NOMO-1 treated with dmso at 0.1 percent for 144 hours (cell line): ENCODE measurements around the gene ORAI1.
"Not testable (repeated sequence)": the region's sequence is repeated elsewhere in the genome, so short reads cannot be mapped to it uniquely, and the experiment has no call there.

Experiments used
- DNase-seq: peaks from one replicate; lab custom pipeline; 2025; ENCODE audit not compliant: unreplicated experiment; lab: John Stamatoyannopoulos, UW

ORAI1 gene

DNA sequence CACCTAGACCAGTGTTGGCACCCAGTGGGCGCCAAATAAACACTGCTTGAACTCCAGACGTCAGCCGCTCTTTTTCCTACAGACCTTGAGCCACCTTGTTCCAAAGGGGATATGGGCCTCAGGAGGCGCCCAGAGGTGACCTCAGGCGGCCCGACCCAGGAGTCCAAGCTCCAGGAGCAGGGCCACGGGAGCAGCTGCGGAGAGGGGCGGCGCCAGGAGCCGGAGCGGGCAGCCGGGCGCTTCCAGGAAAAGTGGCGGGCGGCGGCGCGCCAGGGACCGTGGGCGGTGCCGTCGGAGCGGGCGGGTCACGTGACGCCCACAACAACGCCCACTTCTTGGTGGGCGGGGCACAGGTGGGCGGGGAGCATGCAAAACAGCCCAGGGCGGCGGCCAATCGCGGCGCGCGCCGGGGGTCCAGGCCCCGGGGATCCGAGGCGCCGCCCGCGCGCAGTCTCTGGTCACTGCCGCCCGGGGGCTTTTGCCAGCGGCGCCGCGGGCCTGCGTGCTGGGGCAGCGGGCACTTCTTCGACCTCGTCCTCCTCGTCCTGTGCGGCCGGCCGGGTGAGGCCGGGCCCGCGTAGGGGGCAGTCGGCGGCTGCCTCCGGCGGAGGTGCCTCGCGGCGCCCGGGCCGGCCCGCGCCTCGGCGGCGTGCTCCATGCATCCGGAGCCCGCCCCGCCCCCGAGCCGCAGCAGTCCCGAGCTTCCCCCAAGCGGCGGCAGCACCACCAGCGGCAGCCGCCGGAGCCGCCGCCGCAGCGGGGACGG, at the start of gene ORAI1:
ORAI1 (plus strand) TSS at position 444 of the 766 bp plus-strand sequence.
- peak; percentile 88 for DNase-seq

GRCh38 chr12:121576851-121577391, 49.4 kb upstream of the ORAI1 start:
- DNase-seq = no peak

DNA sequence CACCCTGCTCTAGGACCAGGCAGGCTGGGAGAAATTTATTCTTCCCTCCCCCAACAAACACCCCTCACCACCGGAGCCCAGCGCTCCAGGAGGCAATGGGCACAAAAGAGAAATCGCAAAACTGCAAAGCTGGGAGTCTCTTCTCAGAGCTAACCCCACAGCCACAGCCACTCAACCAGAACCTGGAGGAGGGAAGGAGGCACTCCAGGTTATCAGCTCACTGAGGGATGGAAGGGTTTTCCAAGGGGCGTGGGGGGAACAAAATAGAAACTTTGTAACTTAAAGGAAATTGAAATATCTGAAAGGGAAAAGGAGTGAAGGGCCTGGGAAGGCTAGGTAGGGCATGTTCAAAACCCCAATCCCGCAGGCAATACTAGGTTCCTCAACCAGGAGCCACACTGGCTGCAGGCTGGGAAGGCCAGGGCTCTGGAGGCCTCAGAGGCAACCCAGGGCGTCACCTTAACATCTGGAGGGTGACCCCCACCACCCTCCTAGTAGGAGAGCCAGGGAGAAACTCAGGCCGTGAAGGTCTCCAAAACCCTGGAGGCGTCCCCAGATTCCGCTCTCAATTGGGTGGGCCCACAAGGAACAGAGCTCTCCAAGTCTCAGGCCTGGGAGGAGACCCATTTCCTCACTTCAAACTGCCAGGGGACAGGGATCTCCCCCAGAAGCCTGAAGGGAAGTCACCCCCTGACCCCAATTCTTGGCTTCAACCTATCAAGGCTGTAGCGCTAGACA, 48.7 kb upstream of the ORAI1 start:
- DNase-seq = no peak

- DNase-seq = no peak
These were observed 47.8 kb upstream of the ORAI1 start for GRCh38 chr12:121578230-121579189.

GRCh38 chr12:121579190-121579791, 47.0 kb upstream of the ORAI1 start:
- no peak for DNase-seq

DNA sequence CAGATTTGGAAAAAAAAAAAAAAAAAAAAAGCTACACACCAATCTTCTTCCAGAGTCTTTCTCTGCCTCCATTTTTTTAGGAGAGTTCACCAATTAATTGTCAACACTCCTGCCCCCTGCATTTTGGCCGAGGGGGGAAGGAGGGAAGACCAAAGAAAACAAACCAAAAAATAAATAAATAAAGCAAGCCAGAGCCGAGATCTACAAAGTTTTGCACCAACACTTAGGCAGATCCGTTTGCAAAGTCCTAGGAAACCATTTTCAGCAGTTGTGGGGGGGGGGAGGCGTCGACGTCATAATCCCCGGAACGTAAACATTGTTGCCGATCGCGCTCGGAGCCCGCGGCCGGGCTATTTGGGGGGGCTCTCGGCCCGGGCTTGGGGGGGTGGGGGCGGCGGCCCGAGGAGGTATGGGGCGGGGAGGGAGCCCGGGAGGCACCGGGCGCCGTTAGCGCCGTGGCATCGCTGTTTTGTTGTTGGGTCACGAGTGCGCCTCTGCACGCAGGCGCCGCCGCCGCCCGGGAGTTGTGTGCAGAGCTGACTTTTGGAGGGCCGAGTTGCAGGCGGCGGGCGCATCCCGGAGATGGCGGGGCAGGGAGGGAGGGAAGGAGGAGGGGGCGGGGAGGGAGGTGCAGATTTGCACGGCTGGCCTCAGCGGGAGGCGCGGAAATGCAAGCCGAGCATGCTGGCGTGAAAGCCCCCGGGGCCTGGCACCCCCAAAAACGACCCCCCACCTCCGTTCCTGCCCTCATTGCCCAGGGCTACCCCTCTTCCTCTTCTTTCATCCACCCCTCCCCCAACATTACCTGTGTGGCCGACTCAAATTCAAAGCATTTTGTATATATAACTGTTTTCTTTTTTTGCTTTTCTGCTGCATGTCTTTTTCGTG, 46.1 kb upstream of the ORAI1 start:
- peak; percentile 49 for DNase-seq

GRCh38 chr12:121580959-121581685, 45.2 kb upstream of the ORAI1 start, which contains the start of gene KDM2B:
Gene KDM2B, minus strand, starts transcription at chr12:121581023. Its CDS starts 112 bp downstream, at chr12:121580911.
- DNase-seq = no peak

DNA sequence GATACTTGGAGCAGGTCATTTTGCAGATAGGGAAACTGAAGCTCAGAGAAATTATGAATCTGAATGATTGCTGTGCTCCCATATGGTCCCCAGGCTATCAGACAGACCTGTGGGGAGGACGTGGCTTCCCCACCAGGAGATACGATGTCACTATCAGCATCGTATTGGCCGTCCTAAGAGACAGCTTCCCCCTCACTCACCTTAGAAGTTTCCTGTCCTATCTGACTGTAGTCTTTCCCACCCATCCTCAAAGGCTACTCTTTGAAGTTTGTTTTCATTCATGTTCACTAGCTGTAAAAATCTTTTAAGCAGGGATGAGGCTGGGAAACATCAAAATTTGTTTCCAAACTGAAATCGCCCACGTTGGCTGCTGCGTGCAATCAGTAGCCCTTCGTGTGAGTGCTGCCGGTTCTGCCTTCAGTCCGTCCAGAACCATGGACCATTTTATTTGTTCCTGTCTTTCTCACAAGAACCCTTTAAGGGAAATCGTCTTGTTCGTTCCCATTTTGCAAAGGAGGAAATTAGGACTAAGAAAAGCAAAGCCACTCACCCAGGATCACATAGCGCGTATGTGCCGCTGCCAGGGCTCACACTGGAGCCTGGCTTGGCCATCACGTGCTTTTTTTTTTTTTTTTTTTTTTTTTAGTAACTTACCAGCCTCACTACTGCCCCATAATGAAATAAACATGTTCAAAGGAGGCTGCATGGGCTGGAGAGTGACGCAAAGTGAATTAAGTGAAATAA, 44.5 kb upstream of the ORAI1 start:
- no peak for DNase-seq

GRCh38 chr12:121582583-121583333, 43.6 kb upstream of the ORAI1 start:
- DNase-seq = no peak

DNA sequence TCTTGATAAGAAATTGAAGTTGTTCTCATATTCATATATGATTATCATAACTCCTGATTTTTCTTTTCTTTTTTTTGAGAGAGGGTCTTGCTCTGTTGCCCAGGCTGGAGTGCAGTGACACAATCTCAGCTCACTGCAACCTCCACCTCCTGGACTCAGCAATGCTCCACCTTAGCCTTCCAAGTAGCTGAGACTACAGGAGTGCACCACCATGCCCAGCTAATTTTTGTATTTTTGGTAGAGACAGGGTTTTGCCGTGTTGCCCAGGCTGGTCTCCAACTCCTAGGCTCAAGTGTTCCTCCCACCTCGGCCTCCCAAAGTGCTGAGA, 43.0 kb upstream of the ORAI1 start:
- DNase-seq = not testable (repeated sequence)

GRCh38 chr12:121584885-121585284, 41.4 kb upstream of the ORAI1 start:
- not testable (repeated sequence) for DNase-seq

GRCh38 chr12:121590476-121591143, 35.7 kb upstream of the ORAI1 start:
- DNase-seq = no peak

DNA sequence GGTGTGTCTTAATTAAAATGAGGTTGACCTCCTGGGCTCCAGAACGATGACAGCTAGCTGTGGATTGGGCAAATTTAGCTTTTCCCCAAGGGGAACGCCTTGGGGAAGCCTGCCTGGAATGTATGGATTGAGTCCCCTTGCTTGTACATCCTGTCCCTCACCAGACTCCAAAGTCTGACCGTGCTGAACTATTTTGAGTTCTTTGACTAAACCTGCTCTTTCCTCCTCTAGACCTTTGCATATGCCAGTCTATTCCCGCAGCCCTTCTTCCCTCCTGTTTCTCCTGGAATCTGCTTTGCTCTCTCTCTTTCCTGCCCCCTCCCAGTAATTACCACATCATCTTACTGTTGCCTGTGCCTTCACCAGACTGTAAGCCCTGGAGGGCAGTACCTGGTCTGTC, 34.0 kb upstream of the ORAI1 start:
- DNase-seq = no peak

DNA sequence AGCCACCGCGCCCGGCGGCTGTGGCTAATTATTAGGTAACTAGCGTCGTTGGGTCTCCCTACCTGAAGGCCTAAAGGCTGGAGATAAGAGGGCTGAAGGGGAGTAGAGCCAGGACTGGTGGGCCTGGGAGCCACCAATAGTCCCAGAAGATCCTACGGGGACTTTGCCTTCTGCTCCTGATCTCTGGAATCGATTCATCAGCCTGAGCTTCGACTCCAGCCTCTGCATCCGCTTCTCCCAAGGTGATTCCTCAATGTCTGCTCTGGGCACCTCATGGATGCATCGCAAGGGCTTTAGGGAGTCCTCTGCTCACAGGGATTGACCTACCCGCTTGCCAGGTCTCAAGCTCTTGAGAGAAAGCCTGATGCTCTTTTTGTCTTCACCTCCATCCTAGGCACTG, 30.8 kb upstream of the ORAI1 start:
- DNase-seq = no peak

DNA sequence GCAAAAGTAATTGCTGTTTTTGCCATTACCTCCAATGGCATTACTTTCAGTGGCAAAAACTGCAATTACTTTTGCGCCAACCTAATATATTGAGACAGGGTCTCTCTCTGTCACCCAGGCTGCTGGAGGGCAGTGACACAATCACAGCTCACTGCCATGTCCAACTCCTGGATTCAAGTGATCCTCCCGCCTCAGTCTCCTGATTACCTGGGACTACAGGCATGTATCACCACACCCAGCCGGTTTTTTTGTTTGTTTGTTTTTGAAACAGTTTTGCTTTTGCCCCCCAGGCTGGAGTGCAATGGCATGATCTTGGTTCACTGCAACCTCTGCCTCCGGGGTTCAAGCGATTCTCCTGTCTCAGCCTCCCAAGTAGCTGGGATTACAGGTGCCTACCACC, 29.8 kb upstream of the ORAI1 start:
- no peak for DNase-seq

DNA sequence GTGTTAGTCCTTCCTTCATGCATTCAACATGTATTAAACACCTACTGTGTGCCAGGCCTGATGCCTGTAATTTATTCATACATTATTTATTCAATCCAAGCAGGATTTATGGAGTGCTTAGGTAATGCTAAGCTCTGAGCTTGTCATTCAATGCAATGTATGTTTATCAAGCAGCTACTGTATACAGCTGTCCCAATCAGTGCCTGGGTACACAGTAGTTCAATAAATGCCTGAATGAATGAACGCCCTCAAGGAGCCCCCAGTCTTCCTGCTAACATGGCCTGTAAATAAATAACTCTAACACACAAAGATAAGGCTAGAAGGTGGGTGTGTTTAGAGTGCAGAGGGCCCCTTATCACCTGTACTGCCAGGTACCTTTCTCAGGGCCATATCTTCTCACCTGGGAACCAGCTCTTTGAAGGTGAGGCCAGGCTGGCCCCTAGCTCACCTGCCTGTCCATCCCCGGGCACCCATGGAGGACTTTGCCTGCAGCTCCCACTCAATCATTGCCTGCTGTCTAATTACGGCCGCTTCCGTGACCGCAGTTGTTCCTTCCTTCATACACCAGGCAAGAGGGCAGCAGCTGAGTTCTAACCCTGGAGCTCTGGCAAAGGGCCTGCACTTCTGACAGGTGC, 25.5 kb upstream of the ORAI1 start:
- DNase-seq = no peak

- no peak for DNase-seq
These were observed 23.6 kb upstream of the ORAI1 start for GRCh38 chr12:121602766-121603165.
